Motor neuron (in vitro differentiated cells): ENCODE data around the gene ZC3H12A. TPM values are rescaled to one million over a fixed set of nuclear protein-coding genes. Genes with fewer than 3 reads are reported as not detected.

Source experiments
- ATAC-seq, 8 experiments: fragments of 200-7000 bp; cut with Tn5 transposase; replicated peaks in 6 of 8; 2 replicates each; pipeline ENCODE4 v1.8.0; 2021; ENCODE audit warnings: mild to moderate bottlenecking in 8 of 8, moderate library complexity in 8 of 8
- H3K27ac ChIP-seq, 2 donors: fragments of 250-450 bp; sonication (Bioruptor Pico); 2 replicates each; pipeline ENCODE4 v1.9.0; 2021; ENCODE audit warnings: antibody characterized with exemption in 2 of 2, mild to moderate bottlenecking in 2 of 2, moderate library complexity in 1 of 2
- H3K4me1 ChIP-seq, 2 donors: fragments of 250-450 bp; sonication (Bioruptor Pico); replicated peaks in 1 of 2; 2 replicates each; pipeline ENCODE4 v1.6.1; 2021; ENCODE audit warnings: antibody characterized with exemption in 2 of 2, mild to moderate bottlenecking in 2 of 2, moderate library complexity in 1 of 2
- H3K4me3 ChIP-seq, 5 donors: fragments of 250-450 bp; sonication (Bioruptor Pico); 2 replicates each; pipeline ENCODE4 v1.9.0; 2021; ENCODE audit warnings: antibody characterized with exemption in 5 of 5, mild to moderate bottlenecking in 5 of 5, moderate library complexity in 4 of 5
- WGBS, 10 experiments: fragments of 450-650 bp; shearing (Covaris generic); methylation state at CpG; one replicate each; pipeline ENCODE4 v1.0.0; 2022; 5-methylcytosine and 5-hydroxymethylcytosine counted together
- in situ Hi-C, 9 experiments: fragments of 400-800 bp; cut with MboI; loops; one replicate each; pipeline ENCODE4 v1.15.0; 2021; ENCODE audit warnings: low sequenced_read_pairs in 9 of 9, low pct_unique_long_range_greater_than_20kb in 2 of 9; ENCODE audit not compliant: unreplicated experiment in 9 of 9
- total RNA-seq, 8 experiments: library from RNA; unstranded; fragments of 300-600 nt; gene quantifications; 2 replicates each; pipeline versions ENCODE4 v1.2.3 to v1.2.4, GENCODE V29; 2022

The ZC3H12A gene
- total RNA-seq, 8 experiments from 2014 or later: 1.8 to 13.3 (median 5.4) TPM

- Histone ChIP-seq H3K27ac (no peak overlapping the region), H3K4me1 (peaks cover 20 to 27% of the 10 kb centered on the region in 2 donors), H3K4me3 (no peak overlapping the region)
- 50 to 100% (median 63%) methylated on average over 1 to 2 of the region's 2 CpGs; no CpG with 5 or more reads in 4 of the 10 experiments for WGBS, 10 experiments
- in situ Hi-C loops: loop anchor here in 6 of 9 experiments (25.0 kb wide), 3 partner anchors 402 to 877 kb away; partner anchors contain the start of gene GRIK3 (in 2 of the 6)
- ATAC-seq: no peak
Measured at GRCh38 chr1:37439349-37439995, 34.9 kb upstream of the ZC3H12A start.

DNA sequence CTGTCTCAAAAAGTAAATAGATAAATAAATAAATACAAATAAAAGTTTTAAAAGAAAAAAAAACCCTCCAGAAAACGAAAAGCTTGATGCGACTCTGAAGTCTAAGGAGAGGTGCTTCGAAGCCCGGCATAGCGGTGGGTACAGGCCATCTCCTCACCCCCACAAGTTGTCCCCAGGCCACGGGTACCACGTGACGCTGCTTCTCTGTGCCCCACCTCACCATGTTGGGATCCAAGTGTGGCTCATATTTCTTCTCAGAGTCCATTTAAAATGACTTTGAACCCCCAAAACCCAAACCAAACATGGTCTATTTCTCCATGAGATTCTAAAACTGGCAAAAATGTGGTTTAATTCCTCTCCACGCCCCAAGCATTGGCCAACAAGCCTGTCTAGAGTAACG, 32.9 kb upstream of the ZC3H12A start:
- in situ Hi-C loops: loop anchor here in 6 of 9 experiments (25.0 kb wide), 3 partner anchors 404 to 879 kb away; partner anchors contain the start of gene GRIK3 (in 2 of the 6)
- 0 to 92% (median 72%) methylated on average over 1 to 10 of the region's 10 CpGs; no CpG with 5 or more reads in 1 of the 10 experiments for WGBS, 10 experiments
- H3K4me3 ChIP-seq: no peak overlapping the region
- H3K4me1 ChIP-seq: peaks cover 13 to 23% of the 10 kb centered on the region in 2 donors
- no peak overlapping the region for H3K27ac ChIP-seq
- ATAC-seq: no peak

DNA sequence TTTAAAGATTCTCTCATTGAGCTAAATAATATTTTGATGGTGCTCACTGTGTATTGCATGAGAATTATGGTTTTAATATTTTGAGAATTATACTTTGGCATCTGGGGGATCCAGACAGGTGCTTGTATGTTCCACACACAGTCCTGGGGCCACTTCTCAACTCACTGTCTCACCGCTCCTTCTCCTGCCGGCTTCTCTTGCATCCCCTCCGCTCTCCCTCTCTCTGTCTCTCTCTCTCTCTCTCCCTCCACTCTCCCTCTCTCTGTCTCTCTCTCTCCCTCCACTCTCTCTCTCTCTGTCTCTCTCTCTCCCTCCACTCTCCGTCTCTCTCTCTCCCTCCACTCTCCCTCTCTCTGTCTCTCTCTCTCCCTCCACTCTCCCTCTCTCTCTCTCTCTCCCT, 32.2 kb upstream of the ZC3H12A start:
- H3K27ac ChIP-seq: no peak overlapping the region
- no peak overlapping the region for H3K4me3 ChIP-seq
- H3K4me1 ChIP-seq: peaks cover 13 to 20% of the 10 kb centered on the region in 2 donors
- in situ Hi-C loops: loop anchor here in 6 of 9 experiments (25.0 kb wide), 3 partner anchors 405 to 880 kb away; partner anchors contain the start of gene GRIK3 (in 2 of the 6)
- no peak for ATAC-seq
- 42 to 100% (median 62%) methylated on average over 1 to 3 of the region's 4 CpGs; no CpG with 5 or more reads in 5 of the 10 experiments for WGBS, 10 experiments

DNA sequence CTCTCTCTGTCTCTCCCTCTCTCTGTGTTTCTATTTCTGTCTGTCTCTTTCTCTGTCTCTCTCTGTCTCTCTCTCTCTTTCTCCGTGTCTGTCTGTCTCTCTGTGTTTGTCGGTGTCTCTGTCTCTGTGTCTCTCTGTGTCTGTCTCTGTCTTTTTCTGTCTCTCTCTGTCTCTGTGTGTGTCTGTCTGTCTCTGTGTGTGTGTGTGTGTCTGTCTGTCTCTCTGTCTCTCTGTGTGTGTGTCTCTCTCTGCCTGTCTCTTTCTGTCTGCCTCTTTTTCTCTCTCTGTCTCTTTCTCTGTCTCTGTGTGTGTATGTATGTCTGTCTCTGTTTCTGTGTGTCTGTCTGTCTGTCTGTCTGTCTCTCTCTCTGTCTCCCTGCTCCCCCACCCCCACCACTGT, 31.7 kb upstream of the ZC3H12A start:
- in situ Hi-C loops: loop anchor here in 6 of 9 experiments (25.0 kb wide), 3 partner anchors 405 to 880 kb away; partner anchors contain the start of gene GRIK3 (in 2 of the 6)
- Histone ChIP-seq H3K4me1 (peaks cover 15 to 22% of the 10 kb centered on the region in 2 donors), H3K27ac (no peak overlapping the region), H3K4me3 (no peak overlapping the region)
- WGBS, 10 experiments: 53 to 80% (median 62%) methylated on average over 1 to 2 of the region's 2 CpGs; no CpG with 5 or more reads in 3 of the 10 experiments
- ATAC-seq: no peak

- Histone ChIP-seq H3K4me1 (peaks cover 7 to 10% of the 10 kb centered on the region in 2 donors), H3K27ac (no peak overlapping the region), H3K4me3 (no peak overlapping the region)
- WGBS, 10 experiments: 10 to 81% (median 65%) methylated on average over 1 to 5 of the region's 6 CpGs; no CpG with 5 or more reads in 2 of the 10 experiments
- in situ Hi-C loops: loop anchor here in 6 of 9 experiments (25.0 kb wide), 3 partner anchors 410 to 885 kb away; partner anchors contain the start of gene GRIK3 (in 2 of the 6)
- no peak for ATAC-seq
Measured at GRCh38 chr1:37446874-37447273, 27.5 kb upstream of the ZC3H12A start.

- peaks cover 15 to 18% of the 10 kb centered on the region in 2 donors for H3K4me1 ChIP-seq
- WGBS, 10 experiments: 90 to 92% methylated on average over 2 of the region's 2 CpGs; no CpG with 5 or more reads in 8 of the 10 experiments
- H3K4me3 ChIP-seq: no peak overlapping the region
- in situ Hi-C loops: loop anchor here in 6 of 9 experiments (25.0 kb wide), 3 partner anchors 411 to 886 kb away; partner anchors contain the start of gene GRIK3 (in 2 of the 6)
- no peak overlapping the region for H3K27ac ChIP-seq
- ATAC-seq: no peak
Measured at GRCh38 chr1:37448185-37448584, 26.2 kb upstream of the ZC3H12A start.

DNA sequence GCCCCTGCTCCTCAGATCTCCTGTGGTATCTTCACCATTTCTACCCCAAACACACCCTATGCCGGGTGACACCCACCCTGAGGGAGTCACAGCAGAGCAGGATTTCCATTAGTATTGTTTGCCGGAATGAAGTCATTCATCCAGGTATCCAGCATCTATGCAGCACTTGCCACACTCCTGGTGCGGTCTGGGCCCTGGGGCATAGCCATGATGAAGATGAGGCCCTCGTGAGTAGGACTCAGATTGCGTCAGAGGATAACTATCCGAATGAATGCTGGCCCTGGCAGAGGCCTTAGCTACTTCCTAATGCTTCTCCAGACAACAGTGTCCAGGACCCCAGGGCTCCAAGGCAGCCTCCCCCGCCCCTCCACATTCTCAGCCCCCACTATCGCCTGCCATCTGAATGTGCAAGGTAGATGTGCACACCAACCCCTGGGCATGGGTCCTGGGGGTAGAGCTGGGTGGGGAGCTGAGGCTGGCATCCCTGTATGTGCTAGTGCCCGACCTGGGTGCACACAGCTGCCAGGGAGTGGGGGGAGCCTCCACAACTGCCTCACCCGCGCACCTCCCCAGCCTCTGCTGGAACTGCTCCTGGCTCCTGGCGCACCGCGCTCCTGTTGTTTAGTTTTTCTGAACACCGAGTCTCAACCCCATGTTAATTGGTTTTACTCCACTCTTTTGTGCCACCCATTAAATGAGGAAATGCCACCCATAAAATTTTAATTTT, 25.5 kb upstream of the ZC3H12A start:
- peak in 3 of 8 experiments; percentile 12 to 59 (median 23) for ATAC-seq
- peaks cover 15 to 18% of the 10 kb centered on the region in 2 donors for H3K4me1 ChIP-seq
- in situ Hi-C loops: loop anchor here in 6 of 9 experiments (25.0 kb wide), 3 partner anchors 412 to 887 kb away; partner anchors contain the start of gene GRIK3 (in 2 of the 6)

DNA sequence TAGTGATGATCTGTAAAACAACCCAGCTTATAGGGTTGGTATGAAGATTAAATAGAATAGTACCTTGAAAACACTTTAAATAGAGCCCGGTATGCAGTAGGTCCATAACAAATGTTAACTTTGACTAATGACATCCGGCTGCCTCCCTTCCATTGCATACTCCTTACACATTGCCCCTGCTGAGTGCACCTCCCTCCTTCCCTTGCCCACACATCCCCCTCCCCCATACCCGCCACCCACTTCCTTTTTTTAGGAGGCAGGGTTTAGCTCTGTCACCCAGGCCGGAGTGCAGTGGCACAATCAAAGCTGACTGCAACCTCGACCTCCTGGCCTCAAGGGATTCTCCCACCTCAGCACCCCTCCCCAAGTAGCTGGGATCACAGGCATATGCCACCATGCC, 24.4 kb upstream of the ZC3H12A start:
- ATAC-seq: no peak
- WGBS, 10 experiments: 17 to 61% (median 45%) methylated on average over 1 to 4 of the region's 5 CpGs; no CpG with 5 or more reads in 3 of the 10 experiments
- Histone ChIP-seq H3K4me3 (no peak overlapping the region), H3K27ac (no peak overlapping the region), H3K4me1 (peaks cover 15 to 18% of the 10 kb centered on the region in 2 donors)
- in situ Hi-C loops: loop anchor here in 6 of 9 experiments (25.0 kb wide), 4 partner anchors 237 to 888 kb away; partner anchors contain the start of genes GRIK3 (in 2 of the 6) and CDCA8 (in 1 of the 6)

More for the DNA sequence above, 25.5 kb upstream of the ZC3H12A start:
- H3K27ac ChIP-seq: no peak overlapping the region
- H3K4me3 ChIP-seq: no peak overlapping the region
- 0 to 80% (median 75%) methylated on average over 1 to 14 of the region's 15 CpGs; no CpG with 5 or more reads in 4 of the 10 experiments for WGBS, 10 experiments

DNA sequence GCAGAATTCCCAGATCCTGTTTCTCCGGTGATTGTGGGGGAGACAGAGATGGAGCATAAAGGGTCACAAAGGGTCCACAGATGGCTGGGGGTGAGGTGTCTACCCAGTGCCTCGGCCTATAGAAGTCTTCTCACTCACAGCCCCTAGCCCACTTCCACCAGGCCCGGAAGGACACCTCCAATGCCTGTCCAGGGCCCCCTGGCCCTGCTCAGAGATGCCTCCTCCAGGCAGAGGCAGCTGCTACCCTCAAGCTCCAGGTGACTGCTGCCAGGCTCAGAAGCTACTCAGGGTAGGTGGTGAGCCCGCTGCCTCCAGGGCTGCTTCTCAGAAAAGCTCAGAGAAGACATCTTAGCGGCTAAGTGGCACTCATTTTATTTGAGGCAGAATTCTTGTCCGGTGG, 22.0 kb upstream of the ZC3H12A start:
- ATAC-seq: no peak
- Histone ChIP-seq H3K27ac (no peak overlapping the region), H3K4me3 (no peak overlapping the region), H3K4me1 (peaks cover 14 to 15% of the 10 kb centered on the region in 2 donors)
- whole genome bisulfite sequencing, 10 experiments: 40 to 100% (median 58%) methylated on average over 1 to 4 of the region's 6 CpGs; no CpG with 5 or more reads in 4 of the 10 experiments
- in situ Hi-C loops: loop anchor here in 1 of 9 experiments (25.0 kb wide), 1 partner anchor 235 kb away; the partner anchor contains the start of gene CDCA8

GRCh38 chr1:37453647-37454046, 20.7 kb upstream of the ZC3H12A start:
- in situ Hi-C loops: loop anchor here in 1 of 9 experiments (25.0 kb wide), 1 partner anchor 234 kb away; the partner anchor contains the start of gene CDCA8
- ATAC-seq: no peak
- no peak overlapping the region for H3K4me3 ChIP-seq
- 67 to 100% (median 100%) methylated on average over 1 to 2 of the region's 7 CpGs; no CpG with 5 or more reads in 7 of the 10 experiments for WGBS, 10 experiments
- no peak overlapping the region for H3K27ac ChIP-seq
- peaks cover 10 to 11% of the 10 kb centered on the region in 2 donors for H3K4me1 ChIP-seq

GRCh38 chr1:37455516-37455915, 18.9 kb upstream of the ZC3H12A start:
- ATAC-seq: no peak
- WGBS, 10 experiments: 76 to 100% (median 81%) methylated on average over 1 to 10 of the region's 10 CpGs; no CpG with 5 or more reads in 1 of the 10 experiments
- H3K27ac ChIP-seq: no peak overlapping the region

GRCh38 chr1:37456614-37457013, 17.8 kb upstream of the ZC3H12A start:
- in situ Hi-C loops: loop anchor here in 1 of 9 experiments (25.0 kb wide), 1 partner anchor 231 kb away; the partner anchor contains the start of gene CDCA8
- no peak for ATAC-seq
- Histone ChIP-seq H3K4me1 (peaks cover 10% of the 10 kb centered on the region in 2 donors), H3K4me3 (no peak overlapping the region), H3K27ac (no peak overlapping the region)

More at GRCh38 chr1:37455516-37455915, 18.9 kb upstream of the ZC3H12A start:
- Histone ChIP-seq H3K4me1 (peaks cover 10 to 11% of the 10 kb centered on the region in 2 donors), H3K4me3 (no peak overlapping the region)
- in situ Hi-C loops: loop anchor here in 1 of 9 experiments (25.0 kb wide), 1 partner anchor 232 kb away; the partner anchor contains the start of gene CDCA8
